NB4 (cell line): ENCODE measurements around the gene COL23A1.

ENCODE experiments used
- MYC ChIP-seq: IDR thresholded peaks from 2 replicates; pipeline ENCODE4 v1.6.1; 2011; ENCODE audit warnings: low read depth, low read length
- POLR2A ChIP-seq: IDR thresholded peaks from 2 replicates; pipeline ENCODE4 v1.6.1; 2011; ENCODE audit warnings: mild to moderate bottlenecking; ENCODE audit not compliant: insufficient read length; ENCODE audit errors: extremely low read depth
- TF ChIP-seq, protein P1 (sequence below): IDR thresholded peaks from one replicate; pipeline ENCODE4 v1.5.1; 2012; ENCODE audit warnings: low read depth, low read length
- TF ChIP-seq, protein P2 (sequence below): IDR thresholded peaks from 2 replicates; pipeline ENCODE4 v1.6.1; 2011; ENCODE audit warnings: low read depth, low read length

DNA sequence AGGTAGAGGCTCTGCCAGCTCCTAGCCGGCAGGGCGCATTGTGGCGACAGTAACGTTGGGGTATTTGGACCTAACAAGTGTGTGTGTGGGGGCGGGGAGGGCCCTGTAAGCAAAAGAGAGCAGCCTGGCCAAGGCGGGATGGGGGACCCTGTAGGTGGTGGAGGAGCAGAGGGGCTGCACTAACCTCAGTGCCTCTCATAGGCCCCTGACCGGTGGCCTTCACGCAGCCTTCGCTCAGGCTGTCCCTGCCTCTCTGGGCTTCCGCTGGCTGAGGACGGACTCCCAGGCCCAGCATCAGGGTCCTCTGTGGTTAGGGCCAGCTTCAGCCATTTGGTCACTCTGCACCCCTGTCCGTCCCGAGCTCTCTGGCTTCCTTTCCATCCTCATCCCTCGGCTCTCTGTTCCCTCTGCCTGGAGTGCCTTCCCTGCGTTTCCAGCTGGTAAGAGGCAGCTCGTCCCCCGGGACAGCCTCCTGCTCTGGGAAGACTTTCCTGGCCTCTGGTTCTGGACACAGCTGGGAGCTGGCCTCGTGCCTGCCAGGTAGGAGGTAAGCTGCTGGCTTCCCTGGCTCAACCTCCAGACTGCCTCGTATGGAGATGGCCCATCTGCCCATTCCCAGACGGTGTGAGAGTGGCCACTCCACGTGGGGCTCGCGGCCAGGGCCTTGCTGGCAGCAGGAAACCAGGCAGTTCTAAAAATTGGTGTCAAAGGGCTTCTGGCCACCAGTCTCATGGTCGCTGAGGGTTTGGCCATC, 318.3 kb downstream of the COL23A1 start:
- TF ChIP-seq, protein P1, sequence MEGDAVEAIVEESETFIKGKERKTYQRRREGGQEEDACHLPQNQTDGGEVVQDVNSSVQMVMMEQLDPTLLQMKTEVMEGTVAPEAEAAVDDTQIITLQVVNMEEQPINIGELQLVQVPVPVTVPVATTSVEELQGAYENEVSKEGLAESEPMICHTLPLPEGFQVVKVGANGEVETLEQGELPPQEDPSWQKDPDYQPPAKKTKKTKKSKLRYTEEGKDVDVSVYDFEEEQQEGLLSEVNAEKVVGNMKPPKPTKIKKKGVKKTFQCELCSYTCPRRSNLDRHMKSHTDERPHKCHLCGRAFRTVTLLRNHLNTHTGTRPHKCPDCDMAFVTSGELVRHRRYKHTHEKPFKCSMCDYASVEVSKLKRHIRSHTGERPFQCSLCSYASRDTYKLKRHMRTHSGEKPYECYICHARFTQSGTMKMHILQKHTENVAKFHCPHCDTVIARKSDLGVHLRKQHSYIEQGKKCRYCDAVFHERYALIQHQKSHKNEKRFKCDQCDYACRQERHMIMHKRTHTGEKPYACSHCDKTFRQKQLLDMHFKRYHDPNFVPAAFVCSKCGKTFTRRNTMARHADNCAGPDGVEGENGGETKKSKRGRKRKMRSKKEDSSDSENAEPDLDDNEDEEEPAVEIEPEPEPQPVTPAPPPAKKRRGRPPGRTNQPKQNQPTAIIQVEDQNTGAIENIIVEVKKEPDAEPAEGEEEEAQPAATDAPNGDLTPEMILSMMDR = no peak
- TF ChIP-seq POLR2A (no peak), MYC (no peak)
- TF ChIP-seq, protein P2, sequence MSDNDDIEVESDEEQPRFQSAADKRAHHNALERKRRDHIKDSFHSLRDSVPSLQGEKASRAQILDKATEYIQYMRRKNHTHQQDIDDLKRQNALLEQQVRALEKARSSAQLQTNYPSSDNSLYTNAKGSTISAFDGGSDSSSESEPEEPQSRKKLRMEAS = no peak
